ENCODE data around the gene MMP24.
"Not testable (repeated sequence)": the region's sequence is repeated elsewhere in the genome, so short reads cannot be mapped to it uniquely, and the experiment has no call there.

MMP24 gene

GRCh38 chr20:35216541-35216940 is 9.9 kb upstream of the MMP24 start:
- no peak for DNase-seq (ENCODE audit: low spot score)

GRCh38 chr20:35223941-35224340 is 2.5 kb upstream of the MMP24 start:
- DNase-seq (ENCODE audit: low spot score) = no peak

DNA sequence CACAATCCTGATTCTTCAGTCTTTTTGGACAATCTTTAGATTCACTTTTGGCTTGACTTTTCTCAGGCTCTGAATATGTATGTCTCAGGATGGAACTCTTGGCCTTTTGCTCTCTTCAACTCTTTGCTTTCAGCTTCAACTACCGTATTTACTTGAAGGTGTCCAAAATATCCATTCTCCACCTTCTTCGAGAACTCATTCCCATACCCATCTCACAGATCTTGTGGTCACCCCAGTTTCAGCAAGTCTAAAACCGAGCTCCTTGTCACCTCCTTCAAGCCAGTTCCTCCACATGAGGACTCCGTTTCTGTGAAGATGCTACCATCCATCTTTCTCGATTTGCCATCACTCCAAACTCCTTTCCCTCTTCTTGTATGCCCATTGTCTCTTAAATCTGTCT is 2.0 kb upstream of the MMP24 start:
- no peak for DNase-seq (ENCODE audit: low spot score)

DNA sequence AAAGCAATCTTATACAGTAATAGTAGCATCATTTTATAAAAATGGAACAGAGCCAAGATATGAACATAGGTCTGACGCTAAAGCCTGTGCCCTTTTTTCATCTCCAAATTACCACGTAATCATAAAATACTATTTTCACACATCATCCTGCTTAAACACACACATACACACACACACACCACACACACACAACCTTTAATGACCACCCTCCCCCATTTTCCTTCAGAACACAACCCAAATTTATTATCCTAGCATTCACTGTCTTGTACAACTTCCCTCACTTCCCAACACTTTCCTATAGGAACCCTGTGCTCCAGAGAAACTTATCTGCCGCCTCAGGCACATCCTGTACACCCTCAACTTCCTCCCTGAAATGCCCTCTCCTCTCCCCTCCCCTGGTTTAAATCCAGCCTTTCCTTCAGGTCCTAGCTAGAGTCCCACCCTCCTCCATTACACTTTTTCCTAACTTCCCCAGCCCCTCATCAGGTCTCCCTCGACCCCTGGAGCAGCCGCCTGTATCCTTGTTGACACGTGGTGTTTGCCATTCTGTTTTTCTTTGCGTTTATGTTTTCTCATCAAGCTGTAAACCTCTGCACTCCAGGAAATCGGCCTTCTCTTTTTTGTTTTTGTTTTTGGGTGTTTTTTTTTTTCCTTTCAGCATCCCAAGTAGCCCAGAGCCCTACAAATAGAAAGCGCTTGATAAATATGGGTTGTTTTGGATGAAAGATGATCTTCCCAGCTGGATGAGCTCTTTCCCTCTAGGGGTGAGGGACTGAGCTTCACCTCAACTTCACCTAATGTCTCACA is 968 bp upstream of the MMP24 start:
- no peak for DNase-seq (ENCODE audit: low spot score)

- DNase-seq (ENCODE audit: low spot score) = no peak
Observed at GRCh38 chr20:35226884-35227681, 593 bp downstream of the MMP24 start.

DNA sequence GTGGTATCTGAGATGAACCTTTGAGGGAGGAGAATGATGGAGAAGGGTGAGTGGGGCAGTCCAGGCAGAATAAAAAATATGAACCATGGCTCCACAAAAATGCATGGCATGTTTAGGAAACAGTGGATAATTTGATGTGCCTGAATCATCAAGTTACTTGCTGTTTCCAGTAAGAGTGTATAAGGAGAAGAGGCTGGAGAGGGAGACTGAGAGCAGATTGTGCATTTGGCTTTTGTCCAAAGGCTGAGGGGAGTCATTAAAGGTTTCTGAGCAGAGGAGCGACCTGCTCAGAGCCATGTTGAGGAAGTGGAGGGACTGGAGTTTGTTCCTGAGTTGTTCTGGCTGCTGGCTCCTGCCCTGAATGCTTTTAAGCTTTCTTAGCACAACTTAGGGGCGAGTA is 6.1 kb downstream of the MMP24 start:
- DNase-seq (ENCODE audit: low spot score) = peak; percentile 11

GRCh38 chr20:35235881-35236280 is 9.4 kb downstream of the MMP24 start:
- no peak for DNase-seq (ENCODE audit: low spot score)

DNA sequence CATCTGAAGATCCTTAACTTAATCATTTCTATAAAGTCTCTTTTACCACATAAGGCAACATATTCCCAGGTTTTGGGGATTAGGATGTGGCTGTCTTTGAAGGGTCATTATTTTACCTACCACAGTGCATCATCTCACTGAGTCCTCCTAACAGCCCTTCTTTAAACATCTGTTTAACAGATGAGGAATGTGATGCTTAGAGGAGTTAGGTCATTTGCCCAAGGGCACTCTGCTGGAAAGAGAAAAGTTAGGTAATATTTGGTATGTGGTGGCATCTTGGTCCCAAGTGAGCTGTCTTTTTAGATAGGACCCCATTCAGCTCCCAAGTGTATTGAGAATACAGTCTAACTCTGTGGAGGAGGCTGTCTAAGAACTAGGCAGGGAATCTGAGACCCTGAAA is 11.0 kb downstream of the MMP24 start:
- no peak for DNase-seq (ENCODE audit: low spot score)

- DNase-seq (ENCODE audit: low spot score) = no peak
Observed at GRCh38 chr20:35238170-35238569, 11.7 kb downstream of the MMP24 start.

DNA sequence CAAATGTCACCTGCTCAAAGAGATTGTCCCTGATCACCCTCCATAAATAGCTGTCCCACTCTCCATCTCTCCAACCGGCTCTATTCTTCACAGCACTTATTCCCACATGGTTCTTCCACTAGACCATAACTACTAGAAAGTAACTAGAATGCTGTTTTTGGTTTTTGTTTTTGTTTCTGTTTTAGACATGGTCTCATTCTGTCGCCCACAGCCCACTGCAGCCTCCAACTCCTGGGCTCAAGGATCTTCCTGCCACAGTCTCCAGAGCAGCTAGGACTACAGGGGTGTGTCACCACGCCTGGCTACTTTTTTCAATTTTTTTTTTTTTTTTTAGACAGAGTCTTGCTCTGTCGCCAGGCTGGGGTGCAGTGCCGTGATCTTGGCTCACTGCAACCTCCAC is 12.2 kb downstream of the MMP24 start:
- no peak for DNase-seq (ENCODE audit: low spot score)

GRCh38 chr20:35240083-35240810 is 13.8 kb downstream of the MMP24 start:
- no peak for DNase-seq (ENCODE audit: low spot score)

GRCh38 chr20:35240811-35241293 is 14.4 kb downstream of the MMP24 start:
- no peak for DNase-seq (ENCODE audit: low spot score)

DNA sequence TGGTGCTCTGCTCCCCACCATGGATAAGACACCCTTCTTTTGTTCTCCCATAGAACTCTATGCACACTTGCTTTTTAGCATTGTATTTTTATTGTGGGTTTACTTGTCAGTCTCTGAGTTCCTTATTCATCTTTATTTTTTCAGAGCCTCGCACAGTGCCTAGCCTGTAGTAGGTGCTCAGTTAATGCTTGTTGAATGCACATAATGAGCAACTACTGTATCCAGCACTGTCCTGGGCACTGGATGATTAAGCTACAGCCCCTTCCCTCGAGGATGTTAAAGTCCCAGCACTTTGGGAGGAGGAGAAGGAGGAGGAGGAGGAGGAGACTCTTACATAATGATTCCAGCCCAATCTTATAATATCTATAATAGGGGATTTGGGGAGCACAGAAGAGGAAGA is 16.8 kb downstream of the MMP24 start:
- no peak for DNase-seq (ENCODE audit: low spot score)

DNA sequence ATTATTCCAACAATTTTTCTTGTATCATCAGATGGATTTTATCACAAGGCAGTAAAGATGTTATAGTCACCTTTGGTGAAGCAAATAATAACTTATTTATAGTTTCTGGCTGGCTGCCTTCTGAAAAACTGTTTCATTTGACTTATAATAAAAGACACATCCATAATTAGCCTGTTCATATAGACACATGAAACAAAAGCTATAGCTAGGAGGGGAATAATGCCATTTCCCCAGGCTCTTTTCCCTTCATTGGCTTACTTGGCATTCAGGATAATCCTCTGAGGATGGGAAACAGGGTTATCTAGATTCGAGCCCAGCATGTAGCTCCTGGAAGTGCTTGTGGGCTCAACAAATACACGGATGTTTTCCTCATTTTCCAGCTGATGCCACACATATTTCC is 17.5 kb downstream of the MMP24 start:
- no peak for DNase-seq (ENCODE audit: low spot score)

GRCh38 chr20:35246723-35247122 is 20.2 kb downstream of the MMP24 start:
- DNase-seq (ENCODE audit: low spot score) = no peak

DNA sequence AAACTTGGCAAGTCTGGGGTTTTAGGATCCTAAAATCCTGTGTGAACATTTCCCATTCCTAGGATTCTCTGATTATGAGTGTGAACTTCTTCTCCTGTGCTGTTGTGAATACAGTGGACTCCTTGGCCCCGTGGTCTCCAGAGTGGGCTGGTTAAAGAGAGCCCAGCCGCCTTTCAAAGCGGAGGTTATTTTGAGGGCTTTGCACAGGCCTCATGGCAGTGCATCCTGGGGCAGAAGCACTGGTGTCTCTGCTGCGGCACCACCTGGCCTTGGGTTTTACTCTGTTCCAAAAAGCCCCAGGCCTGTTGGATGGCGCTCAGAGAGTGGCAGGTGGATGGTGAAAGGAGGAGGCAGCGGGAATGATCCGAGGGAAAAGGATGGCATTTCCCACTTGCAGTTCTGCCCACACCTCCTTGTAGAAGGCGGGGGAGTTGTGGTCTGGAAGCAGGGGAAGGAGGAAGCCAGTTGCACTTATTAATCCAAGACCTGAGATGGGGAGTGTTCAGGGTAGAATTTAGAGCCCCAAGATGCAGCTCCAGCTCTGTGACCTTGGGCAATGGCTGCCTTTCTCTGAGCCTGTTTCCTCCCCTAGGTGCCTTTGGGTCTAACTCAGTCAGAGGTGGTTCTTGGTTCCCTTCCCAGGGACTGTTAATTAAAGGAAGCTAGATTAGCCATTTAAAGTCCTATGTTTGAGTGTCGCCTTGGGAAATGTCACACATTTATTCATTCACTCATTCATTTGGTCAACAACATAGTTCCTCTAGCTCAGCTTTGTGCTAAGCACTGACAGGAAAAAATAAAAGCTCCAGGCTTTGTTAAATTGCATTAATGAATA is 22.4 kb downstream of the MMP24 start:
- DNase-seq (ENCODE audit: low spot score) = peak; percentile 10

DNA sequence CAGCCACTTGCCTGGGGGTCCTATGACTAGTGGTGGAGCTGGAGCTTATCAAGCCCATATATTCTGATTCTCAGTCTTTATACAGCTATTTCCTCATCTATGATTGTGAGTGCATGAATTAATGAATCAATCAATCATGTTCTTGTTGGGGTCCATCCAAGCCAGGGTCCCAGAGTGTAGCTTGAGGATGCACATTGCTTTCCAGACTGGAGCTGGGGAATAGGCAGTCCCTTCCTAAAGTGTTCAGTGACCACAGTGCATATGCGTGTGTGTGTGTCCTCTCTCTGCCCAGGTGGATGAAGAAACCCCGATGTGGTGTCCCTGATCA is 25.1 kb downstream of the MMP24 start:
- no peak for DNase-seq (ENCODE audit: low spot score)

GRCh38 chr20:35252037-35252461 is 25.6 kb downstream of the MMP24 start:
- no peak for DNase-seq (ENCODE audit: low spot score)

DNA sequence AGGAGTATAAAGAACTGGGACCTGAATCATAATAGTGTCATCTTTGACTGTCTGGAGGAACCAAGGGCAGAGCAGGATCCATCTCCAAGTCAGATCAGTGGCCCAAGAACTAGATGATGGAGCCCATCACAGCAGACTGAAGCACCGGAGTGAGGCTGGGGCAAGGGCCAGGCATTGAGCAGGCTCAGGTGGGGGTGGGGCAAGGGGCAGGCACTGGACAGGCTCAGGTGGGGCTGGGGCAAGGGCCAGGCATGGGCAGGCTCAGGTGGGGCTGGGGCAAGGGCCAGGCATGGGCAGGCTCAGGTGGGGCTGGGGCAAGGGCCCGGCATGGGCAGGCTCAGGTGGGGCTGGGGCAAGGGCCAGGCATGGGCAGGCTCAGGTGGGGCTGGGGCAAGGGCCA is 26.1 kb downstream of the MMP24 start:
- not testable (repeated sequence) for DNase-seq (ENCODE audit: low spot score)

- DNase-seq (ENCODE audit: low spot score) = no peak
Observed at GRCh38 chr20:35253010-35253409, 26.5 kb downstream of the MMP24 start.

GRCh38 chr20:35254448-35254999 is 28.0 kb downstream of the MMP24 start:
- no peak for DNase-seq (ENCODE audit: low spot score)

All from pons (tissue), 1 donor.